ENCODE measurements around the gene UHRF1. TPM values are rescaled to one million over a fixed set of nuclear protein-coding genes. Genes with fewer than 3 reads are reported as not detected.
A peak's percentile ranks its signal among the peaks of the same experiment; 100 is the strongest.
"Not testable (repeated sequence)": the region's sequence is repeated elsewhere in the genome, so short reads cannot be mapped to it uniquely, and the experiment has no call there.

Gene UHRF1
- total RNA-seq (2014; rRNA removed; shearing (Covaris generic)), result 93.3 and 95.9 TPM in 2 replicates

DNA sequence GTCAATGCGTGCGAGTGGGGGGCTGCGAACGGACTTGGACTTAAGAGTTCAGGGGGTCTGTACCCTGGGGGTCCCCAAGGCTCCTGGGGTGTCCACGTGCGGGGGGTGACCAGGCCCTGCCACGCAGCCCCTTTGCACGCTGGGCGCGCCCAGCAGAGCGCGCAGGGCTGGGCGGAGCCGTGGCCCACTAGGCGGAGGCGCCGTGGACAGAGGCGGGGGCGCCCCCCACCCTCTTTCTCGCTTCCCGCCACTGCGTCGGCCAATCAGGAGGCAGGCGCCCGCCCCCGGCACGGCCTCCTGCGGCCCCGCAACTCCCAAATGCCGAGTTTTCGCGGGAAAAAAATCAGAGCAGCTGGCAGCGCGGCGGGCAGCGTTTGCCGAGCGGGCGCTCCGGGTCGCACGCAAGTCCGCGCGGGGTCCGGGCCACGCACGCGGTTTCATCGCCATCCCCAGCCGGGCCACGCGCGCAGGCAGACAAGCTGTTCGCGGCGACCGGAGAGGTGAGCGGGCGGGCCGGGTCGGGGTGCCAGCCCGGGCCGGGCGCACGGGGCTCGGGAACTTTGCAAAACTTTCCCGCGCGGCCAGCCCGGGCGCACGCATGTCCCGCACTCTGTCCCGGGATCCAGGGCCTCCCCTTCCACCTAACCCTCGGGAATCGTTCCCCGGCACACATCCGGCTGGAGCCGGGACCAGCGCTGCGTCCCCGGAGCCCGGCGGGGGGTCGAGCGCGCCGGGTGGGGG is at the start of gene UHRF1:
TSS of gene UHRF1 (plus strand) at position 346 of the 741 bp plus-strand sequence. CDS start 1,385 bp downstream, outside the sequence.
- DNase-seq (ENCODE audit: low spot score), result peak; percentile 52

DNA sequence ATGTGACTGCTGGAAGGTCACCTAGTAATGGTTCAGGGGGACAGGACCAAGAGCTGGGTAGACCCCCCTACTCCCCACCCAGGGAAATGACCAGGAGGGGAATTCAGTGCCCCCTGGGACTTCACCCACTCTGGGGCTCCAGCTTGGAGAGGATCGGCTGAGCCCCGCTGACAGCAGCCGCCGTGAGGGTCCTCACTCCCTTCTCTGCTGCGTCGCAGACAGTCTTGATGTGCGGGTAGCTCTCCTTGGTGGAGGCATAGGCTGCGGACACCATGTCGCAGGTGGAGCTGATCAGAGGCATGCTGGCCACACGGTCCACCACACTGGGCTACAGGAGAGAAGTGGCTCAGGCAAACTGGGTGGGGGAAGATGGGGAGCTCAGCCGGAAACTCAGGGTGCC is 49.6 kb upstream of the UHRF1 start:
- DNase-seq (ENCODE audit: low spot score), result no peak

- DNase-seq (ENCODE audit: low spot score), result peak; percentile 80
Measured at GRCh38 chr19:4861147-4861546, 48.2 kb upstream of the UHRF1 start.

DNA sequence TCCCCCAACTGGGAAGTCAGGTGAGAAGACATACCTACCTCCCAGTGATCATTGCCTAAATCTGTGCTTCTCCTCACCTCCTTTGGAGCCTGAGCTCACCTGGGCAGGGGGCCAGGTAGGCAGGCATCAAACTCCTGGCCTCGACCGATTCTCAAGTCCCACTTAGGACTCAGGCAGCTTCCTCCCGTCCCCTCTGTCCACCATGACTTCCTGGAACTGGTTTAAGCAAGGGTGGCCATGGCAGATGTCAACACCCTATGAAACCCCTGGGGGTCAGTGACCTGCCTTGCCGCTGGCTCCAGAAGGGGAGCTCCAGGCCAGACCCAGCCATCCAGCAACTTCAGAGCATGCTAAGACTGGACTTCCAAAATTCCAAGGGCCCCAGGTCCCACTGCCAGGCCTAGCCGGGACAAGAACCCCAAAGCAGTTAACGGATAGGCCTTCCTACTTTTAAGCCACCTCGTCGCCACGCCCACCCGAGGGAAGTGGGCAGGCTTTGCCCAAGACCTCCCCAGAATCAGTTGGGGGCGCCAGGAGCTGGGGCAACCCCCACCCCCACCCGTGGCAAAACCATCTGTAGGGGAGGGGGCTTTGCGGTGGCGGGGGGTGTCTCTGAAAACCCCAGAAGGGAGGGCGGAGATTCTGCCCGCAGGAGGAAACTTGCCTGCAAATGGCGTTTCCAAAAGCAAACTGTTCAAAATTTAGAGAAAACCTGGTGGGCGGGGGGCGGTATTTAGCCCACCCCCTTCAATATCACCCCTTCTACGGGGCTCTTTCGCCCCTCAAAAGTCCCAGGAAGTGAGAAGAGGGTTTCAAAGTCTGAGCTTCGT is 42.5 kb upstream of the UHRF1 start:
- DNase-seq (ENCODE audit: low spot score), result no peak

GRCh38 chr19:4867534-4868285 is 41.6 kb upstream of the UHRF1 start, which contains the start of gene PLIN3:
PLIN3 (minus strand) TSS chr19:4867667; CDS start chr19:4861394, 6,273 bp downstream.
- DNase-seq (ENCODE audit: low spot score), result peak; percentile 85

DNA sequence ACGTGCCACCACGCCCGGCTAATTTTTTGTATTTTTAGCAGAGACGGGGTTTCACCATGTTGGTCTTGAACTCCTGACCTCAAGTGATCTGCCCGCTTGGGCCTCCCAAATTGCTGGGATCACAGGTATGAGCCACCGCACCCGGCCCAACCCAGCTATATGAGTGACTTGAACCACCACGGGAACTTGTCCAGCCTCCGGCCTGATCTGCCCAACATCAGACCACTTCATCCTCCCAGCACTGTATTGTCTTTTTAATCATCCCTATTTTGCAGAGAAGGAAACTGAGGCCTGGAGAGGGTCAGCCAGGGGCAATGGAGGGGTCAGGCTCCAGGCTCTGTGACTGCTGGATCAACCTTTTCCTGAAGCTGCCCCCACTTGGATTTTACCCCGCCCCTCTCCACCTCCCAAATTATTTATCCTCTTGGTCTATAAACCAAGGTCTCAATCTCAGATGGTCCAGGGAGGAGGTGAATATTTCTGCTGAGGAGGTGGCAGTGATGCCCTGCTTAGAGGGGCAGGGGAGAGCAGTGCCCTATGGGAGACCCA is 40.9 kb upstream of the UHRF1 start:
- DNase-seq (ENCODE audit: low spot score), result no peak

DNA sequence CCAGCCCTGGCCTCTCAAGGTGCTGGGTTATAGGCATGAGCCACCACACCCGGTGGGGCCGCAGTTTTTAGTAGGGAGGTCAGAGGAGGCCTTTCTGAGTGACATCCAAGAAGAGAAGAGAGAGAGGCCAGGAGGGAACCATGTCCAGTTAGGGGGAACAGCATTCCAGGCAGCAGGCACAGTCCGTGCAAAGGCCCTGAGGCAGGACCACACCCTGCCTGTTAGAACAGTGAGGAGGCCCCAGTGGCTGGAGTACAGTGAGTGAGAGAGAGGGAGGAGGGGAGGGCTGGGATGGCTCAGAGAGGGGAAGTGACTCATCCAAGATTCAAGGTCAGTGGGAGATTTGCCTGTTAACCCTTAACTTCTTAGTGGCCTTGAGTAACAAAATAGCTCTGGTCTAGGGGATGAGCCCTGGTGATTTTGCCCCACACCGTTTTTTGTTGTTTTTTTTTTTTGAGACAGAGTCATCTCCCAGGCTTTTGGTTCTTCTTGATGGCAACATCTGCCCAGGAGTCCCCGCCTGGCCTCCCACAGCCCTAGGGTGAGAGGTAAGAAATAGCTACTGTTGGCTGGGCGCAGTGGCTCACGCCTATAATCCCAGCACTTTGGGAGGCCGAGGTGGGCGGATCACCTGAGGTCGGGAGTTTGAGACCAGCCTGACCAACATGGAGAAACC is 39.1 kb upstream of the UHRF1 start:
- DNase-seq (ENCODE audit: low spot score), result peak; percentile 53

GRCh38 chr19:4871711-4872110 is 37.6 kb upstream of the UHRF1 start:
- DNase-seq (ENCODE audit: low spot score), result no peak

DNA sequence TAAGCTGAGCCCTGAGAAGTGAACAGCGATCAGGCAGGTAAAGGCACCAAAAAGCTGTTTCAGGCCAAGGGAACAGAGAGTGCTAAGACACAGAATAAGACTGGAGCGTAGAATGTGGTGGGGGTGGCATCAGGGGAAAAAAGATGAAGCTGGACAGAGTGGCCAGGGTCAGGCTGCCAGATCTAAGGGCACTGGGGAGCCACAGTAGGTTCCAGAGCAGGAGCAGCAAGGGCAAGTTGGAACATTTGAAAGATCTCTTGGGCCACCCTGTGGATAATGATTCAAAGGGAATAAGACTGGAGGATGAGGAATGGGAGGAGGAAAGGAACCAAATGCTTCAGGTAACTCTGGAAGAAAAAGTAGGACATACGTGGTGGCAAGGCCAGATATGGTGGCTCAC is 35.4 kb upstream of the UHRF1 start:
- no peak for DNase-seq (ENCODE audit: low spot score)

GRCh38 chr19:4877753-4878490 is 31.4 kb upstream of the UHRF1 start:
- no peak for DNase-seq (ENCODE audit: low spot score)

GRCh38 chr19:4878491-4878968 is 30.8 kb upstream of the UHRF1 start:
- DNase-seq (ENCODE audit: low spot score), result no peak

DNA sequence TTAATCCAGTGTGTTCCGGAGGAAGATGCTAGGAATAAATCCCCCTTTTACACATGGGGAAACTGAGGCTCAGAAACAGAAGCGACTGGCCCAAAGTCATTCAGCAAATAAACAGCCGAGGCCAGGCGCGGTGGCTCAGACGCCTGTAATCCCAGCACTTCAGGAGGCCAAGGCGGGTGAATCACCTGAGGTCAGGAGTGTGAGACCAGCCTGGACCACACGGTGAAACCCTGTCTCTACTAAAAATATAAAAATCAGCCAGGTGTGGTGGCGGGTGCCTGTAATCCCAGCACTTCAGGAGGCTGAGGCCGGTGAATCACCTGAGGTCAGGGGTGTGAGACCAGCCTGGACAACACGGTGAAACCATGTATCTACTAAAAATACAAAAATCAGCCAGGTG is 30.3 kb upstream of the UHRF1 start:
- DNase-seq (ENCODE audit: low spot score), result no peak

DNA sequence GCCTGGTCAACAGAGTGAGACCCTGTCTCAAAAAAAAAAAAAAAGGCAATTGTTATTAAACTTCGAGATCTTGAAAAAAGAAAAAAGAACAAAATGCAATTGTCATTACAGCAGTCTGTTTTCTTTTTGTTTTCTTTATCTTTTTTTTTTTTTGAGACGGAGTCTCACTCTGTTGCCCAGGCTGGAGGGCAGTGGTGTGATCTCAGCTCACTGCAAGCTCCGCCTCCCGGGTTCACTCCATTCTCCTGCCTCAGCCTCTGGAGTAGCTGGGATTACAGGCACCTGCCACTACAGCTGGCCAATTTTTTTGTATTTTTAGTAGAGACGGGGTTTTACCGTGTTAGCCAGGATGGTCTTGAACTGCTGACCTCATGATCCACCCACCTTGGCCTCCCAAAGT is 26.4 kb upstream of the UHRF1 start:
- not testable (repeated sequence) for DNase-seq (ENCODE audit: low spot score)

GRCh38 chr19:4884993-4885392 is 24.3 kb upstream of the UHRF1 start:
- DNase-seq (ENCODE audit: low spot score), result not testable (repeated sequence)

DNA sequence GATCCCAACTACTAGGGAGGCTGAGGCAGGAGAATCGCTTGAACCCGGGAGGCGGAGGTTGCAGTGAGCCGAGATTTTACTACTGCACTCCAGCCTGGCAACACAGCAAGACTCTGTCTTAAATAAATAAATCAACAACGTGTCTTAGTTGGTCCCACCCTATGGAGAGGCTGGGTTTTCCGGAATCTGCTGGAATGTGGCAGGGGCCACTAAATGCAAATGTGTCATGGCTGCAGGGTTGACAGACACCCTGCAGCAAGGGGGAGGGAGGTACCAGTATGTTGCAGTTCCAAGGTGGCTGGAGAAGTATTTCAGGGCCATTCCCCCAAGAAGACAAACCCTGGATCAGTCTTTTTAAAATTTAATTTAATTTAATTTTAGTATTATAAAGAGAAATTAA is 21.5 kb upstream of the UHRF1 start:
- not testable (repeated sequence) for DNase-seq (ENCODE audit: low spot score)

GRCh38 chr19:4889034-4889815 is 20.1 kb upstream of the UHRF1 start:
- no peak for DNase-seq (ENCODE audit: low spot score)

GRCh38 chr19:4891066-4891465 is 18.2 kb upstream of the UHRF1 start:
- no peak for DNase-seq (ENCODE audit: low spot score)

GRCh38 chr19:4892962-4893361 is 16.3 kb upstream of the UHRF1 start:
- DNase-seq (ENCODE audit: low spot score), result not testable (repeated sequence)

GRCh38 chr19:4896372-4896771 is 12.9 kb upstream of the UHRF1 start:
- no peak for DNase-seq (ENCODE audit: low spot score)

Data from HT-29 (cell line).